ENCODE data around the gene FANCC. TPM values are rescaled to one million over a fixed set of nuclear protein-coding genes. Genes with fewer than 3 reads are reported as not detected.

The FANCC gene
- total and polyA plus RNA-seq, 2 of the 4 experiments (the other 2 are of a cell fraction): 4.7 to 6.3 TPM

GRCh38 chr9:95325221-95325620 lies 7.7 kb upstream of the FANCC start:
- H2AK5ac ChIP-seq (ENCODE audit: low read depth, low read length): no peak overlapping the region
- no peak overlapping the region for H3K4me2 ChIP-seq (ENCODE audit: low read depth, low read length)
- no peaks in the 10 kb centered on the region for H3K79me1 ChIP-seq (ENCODE audit: low read depth in 1 of 2, low read length in 2 of 2)
- H3K4me1 ChIP-seq (ENCODE audit: control insufficient read depth, insufficient read depth, low read length): no peaks in the 10 kb centered on the region
- no peaks in the 10 kb centered on the region for H3K9me1 ChIP-seq (ENCODE audit: insufficient read depth, low read length)
- no peak overlapping the region for H2BK120ac ChIP-seq (ENCODE audit: low read depth, low read length)
- H2BK15ac ChIP-seq (ENCODE audit: low read depth, low read length): no peak overlapping the region
- POLR2A ChIA-PET (ENCODE audit: unreplicated experiment): no interaction called here
- no CpG with 5 or more reads among the region's 1 CpG for WGBS, 2 experiments (ENCODE audit: extremely low coverage in 2 of 2, insufficient read length in 1 of 2)
- peaks cover 6% of the 10 kb centered on the region; the same call in 1 of the 2 replicates for H3K9me3 ChIP-seq (ENCODE audit: control insufficient read depth, insufficient read depth, low read length)
- H3K36me3 ChIP-seq (ENCODE audit: control insufficient read depth, insufficient read depth, low read length): no peaks in the 10 kb centered on the region
- dilution Hi-C loops (cut with HindIII; ENCODE audit: low sequenced_read_pairs, unreplicated experiment): no loop called here
- CTCF ChIA-PET: no interaction called here
- no peak overlapping the region for H3K14ac ChIP-seq (replicated peaks; ENCODE audit: low read depth, low read length)
- H4K20me1 ChIP-seq (ENCODE audit: insufficient read depth, low read length): no peaks in the 10 kb centered on the region
- DNase-seq: no peak
- no peak overlapping the region for H4K91ac ChIP-seq (ENCODE audit: insufficient read depth, low read depth, low read length)
- H2AK9ac ChIP-seq (replicated peaks; ENCODE audit: low read depth, low read length, poor library complexity): no peak overlapping the region
- no TSS peak for BruUV-seq (replicated peaks)
- no peak overlapping the region for H4K8ac ChIP-seq (ENCODE audit: low read depth in 2 of 2, low read length in 2 of 2)
- no peak overlapping the region for H3K18ac ChIP-seq (ENCODE audit: low read depth, low read length)
- no peak overlapping the region for H3K27ac ChIP-seq (ENCODE audit: insufficient read depth, low read length)
- no peak overlapping the region for H2BK5ac ChIP-seq (ENCODE audit: low read depth, low read length, poor library complexity, severe bottlenecking)
- H3K4ac ChIP-seq (ENCODE audit: low read depth, low read length): no peak overlapping the region
- intact Hi-C loops (cut with micrococcal nuclease): no loop called here
- H3K27me3 ChIP-seq (ENCODE audit: control insufficient read depth, insufficient read depth, low read length): no peaks in the 10 kb centered on the region
- no peak overlapping the region for H2AFZ ChIP-seq (replicated peaks; ENCODE audit: low read length, poor library complexity)
- H3K4me3 ChIP-seq (ENCODE audit: insufficient read depth, low read depth, low read length): no peak overlapping the region
- H3K56ac ChIP-seq (ENCODE audit: extremely low read depth, insufficient read depth, low read length): no peak overlapping the region
- no peak overlapping the region for H2BK20ac ChIP-seq (ENCODE audit: low read depth, low read length)
- no peak for ATAC-seq (ENCODE audit: low read depth)
- no peak overlapping the region for H4K5ac ChIP-seq (ENCODE audit: low read depth, low read length)
- H3K23ac ChIP-seq (ENCODE audit: low read depth, low read length): no peak overlapping the region
- in situ Hi-C loops (cut with MboI; ENCODE audit: low sequenced_read_pairs): loop anchor here (25.0 kb wide), 1 partner anchor 887 kb away; no protein-coding TSS in a partner anchor
- TF ChIP-seq CEBPB (IDR thresholded peaks at IDR 0.05; ENCODE audit: low read depth, low read length) (no peak), SMC3 (IDR thresholded peaks at IDR 0.05; ENCODE audit: low read depth, low read length) (no peak), USF2 (IDR thresholded peaks at IDR 0.05; ENCODE audit: low read depth, low read length) (no peak), MXI1 (IDR thresholded peaks at IDR 0.05; ENCODE audit: borderline replicate concordance, low read depth, low read length) (no peak)
- no peak overlapping the region for H3K9ac ChIP-seq (ENCODE audit: low read depth, low read length)

All from IMR-90 (cell line).